Measurements from ENCODE around the gene ACTL7A.

- TF ChIP-seq EZH2phosphoT487 (IDR thresholded peaks at IDR 0.05; ENCODE audit: insufficient read depth, low read depth) (no peak), EZH2 (IDR thresholded peaks at IDR 0.05; ENCODE audit: insufficient read depth, poor library complexity, severe bottlenecking) (no peak)
These were observed 19.3 kb upstream of the ACTL7A start for GRCh38 chr9:108842610-108843295.

All from GM23248 (cell line).